ENCODE results near the gene ANKRD2. TPM values are rescaled to one million over a fixed set of nuclear protein-coding genes. Genes with fewer than 3 reads are reported as not detected.

The ANKRD2 gene, protein sequence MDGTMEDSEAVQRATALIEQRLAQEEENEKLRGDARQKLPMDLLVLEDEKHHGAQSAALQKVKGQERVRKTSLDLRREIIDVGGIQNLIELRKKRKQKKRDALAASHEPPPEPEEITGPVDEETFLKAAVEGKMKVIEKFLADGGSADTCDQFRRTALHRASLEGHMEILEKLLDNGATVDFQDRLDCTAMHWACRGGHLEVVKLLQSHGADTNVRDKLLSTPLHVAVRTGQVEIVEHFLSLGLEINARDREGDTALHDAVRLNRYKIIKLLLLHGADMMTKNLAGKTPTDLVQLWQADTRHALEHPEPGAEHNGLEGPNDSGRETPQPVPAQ
- total RNA-seq: 0.97 and 2.1 TPM in 2 replicates

GRCh38 chr10:97572214-97572989, at the start of gene ANKRD2:
TSS of gene ANKRD2 (plus strand) at chr10:97572779. CDS start at chr10:97572789, 10 bp downstream.

GRCh38 chr10:97584060-97584797, 11.7 kb downstream of the ANKRD2 start, which contains the start of gene HOGA1:
TSS of gene HOGA1 (plus strand) at chr10:97584389. CDS start at chr10:97584704, 315 bp downstream.

GRCh38 chr10:97589479-97589878, 16.9 kb downstream of the ANKRD2 start, which contains the start of gene C10orf62:
TSS of gene C10orf62 (plus strand) at chr10:97589721. CDS start at chr10:97589898, 177 bp downstream.

GRCh38 chr10:97632949-97633884, 60.6 kb downstream of the ANKRD2 start, which contains the start of gene MORN4:
TSS of gene MORN4 (minus strand) at chr10:97633500. CDS start at chr10:97619653, 13,847 bp downstream.

Other genes starting within 250 kb of the ANKRD2 start
- gene FRAT2, start 238.1 kb upstream of the ANKRD2 start, total RNA-seq: 13.8 and 14.0 TPM in 2 replicates
- 13.3 and 17.8 TPM in 2 replicates for gene RRP12, start 171.4 kb upstream of the ANKRD2 start, total RNA-seq
- 376 and 402 TPM in 2 replicates for gene PGAM1, start 146.6 kb upstream of the ANKRD2 start, total RNA-seq
- 36.4 and 54.0 TPM in 2 replicates for gene EXOSC1, start 126.8 kb upstream of the ANKRD2 start, total RNA-seq
- 37.7 and 47.7 TPM in 2 replicates for gene ZDHHC16, start 126.6 kb upstream of the ANKRD2 start, total RNA-seq
- 70.1 and 91.6 TPM in 2 replicates for gene MMS19, start 74.4 kb upstream of the ANKRD2 start, total RNA-seq
- gene UBTD1, start 73.9 kb upstream of the ANKRD2 start, total RNA-seq: 30.9 and 50.0 TPM in 2 replicates
- gene HOGA1, start 11.6 kb downstream of the ANKRD2 start, total RNA-seq: 0.32 and 1.1 TPM in 2 replicates
- gene C10orf62, start 16.9 kb downstream of the ANKRD2 start, total RNA-seq: not detected in 2 replicates
- 2.3 and 9.1 TPM in 2 replicates for gene MORN4, start 60.7 kb downstream of the ANKRD2 start, total RNA-seq
- 11.4 and 17.2 TPM in 2 replicates for gene PI4K2A, start 67.9 kb downstream of the ANKRD2 start, total RNA-seq
- 1.5 and 1.9 TPM in 2 replicates for gene AVPI1, start 114.5 kb downstream of the ANKRD2 start, total RNA-seq
- 12.9 and 13.3 TPM in 2 replicates for gene MARVELD1, start 141.0 kb downstream of the ANKRD2 start, total RNA-seq
- gene ZFYVE27, start 164.3 kb downstream of the ANKRD2 start, total RNA-seq: 18.5 and 19.2 TPM in 2 replicates
- gene SFRP5, start 199.2 kb downstream of the ANKRD2 start, total RNA-seq: not detected in 2 replicates